ENCODE results near the gene NELL1. TPM values are rescaled to one million over a fixed set of nuclear protein-coding genes. Genes with fewer than 3 reads are reported as not detected.

Gene NELL1
- total RNA-seq, 1 experiment from 2014 or later = not detected

DNA sequence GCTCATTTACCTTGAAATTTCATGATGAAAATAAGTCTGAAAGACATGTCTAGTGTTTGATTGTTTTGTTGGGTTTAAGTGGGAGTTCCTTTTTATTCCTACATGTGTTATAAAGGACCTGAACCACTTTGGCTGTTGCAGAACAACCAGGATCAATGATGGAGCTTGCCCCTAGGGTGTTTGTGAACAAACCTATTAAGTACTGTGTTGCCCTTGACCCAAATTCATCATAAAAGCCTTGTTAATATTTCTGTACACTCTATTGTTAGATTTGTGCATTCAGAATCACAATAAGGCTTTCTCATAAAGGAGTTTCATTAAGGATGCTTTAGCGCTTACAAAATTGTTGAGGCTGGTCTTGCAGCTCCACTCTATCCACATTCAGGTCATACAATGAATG is 452.6 kb downstream of the NELL1 start:
- TF ChIP-seq, protein P1, sequence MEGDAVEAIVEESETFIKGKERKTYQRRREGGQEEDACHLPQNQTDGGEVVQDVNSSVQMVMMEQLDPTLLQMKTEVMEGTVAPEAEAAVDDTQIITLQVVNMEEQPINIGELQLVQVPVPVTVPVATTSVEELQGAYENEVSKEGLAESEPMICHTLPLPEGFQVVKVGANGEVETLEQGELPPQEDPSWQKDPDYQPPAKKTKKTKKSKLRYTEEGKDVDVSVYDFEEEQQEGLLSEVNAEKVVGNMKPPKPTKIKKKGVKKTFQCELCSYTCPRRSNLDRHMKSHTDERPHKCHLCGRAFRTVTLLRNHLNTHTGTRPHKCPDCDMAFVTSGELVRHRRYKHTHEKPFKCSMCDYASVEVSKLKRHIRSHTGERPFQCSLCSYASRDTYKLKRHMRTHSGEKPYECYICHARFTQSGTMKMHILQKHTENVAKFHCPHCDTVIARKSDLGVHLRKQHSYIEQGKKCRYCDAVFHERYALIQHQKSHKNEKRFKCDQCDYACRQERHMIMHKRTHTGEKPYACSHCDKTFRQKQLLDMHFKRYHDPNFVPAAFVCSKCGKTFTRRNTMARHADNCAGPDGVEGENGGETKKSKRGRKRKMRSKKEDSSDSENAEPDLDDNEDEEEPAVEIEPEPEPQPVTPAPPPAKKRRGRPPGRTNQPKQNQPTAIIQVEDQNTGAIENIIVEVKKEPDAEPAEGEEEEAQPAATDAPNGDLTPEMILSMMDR (IDR thresholded peaks at IDR 0.05; ENCODE audit: insufficient read depth in 1 of 2, low read depth in 1 of 2, low read length in 1 of 2, severe bottlenecking in 1 of 2, unreplicated experiment in 1 of 2) = no peak
- no peak for DNase-seq
- CTCF ChIA-PET = no interaction called here
- H3K36me3 Mint-ChIP-seq (ENCODE audit: insufficient read depth, unreplicated experiment) = no peaks in the 10 kb centered on the region
- no TSS peak for BruUV-seq (replicated peaks)
- no peaks in the 10 kb centered on the region; the same call in 1 of the 2 replicates for H3K9me3 ChIP-seq
- H3K27me3 ChIP-seq (replicated peaks; ENCODE audit: control insufficient read depth, insufficient read depth, low read length) = no peaks in the 10 kb centered on the region
- no peak overlapping the region for H3K4me3 ChIP-seq (ENCODE audit: low read depth, low read length)
- H3K36me3 ChIP-seq (ENCODE audit: control insufficient read depth, insufficient read depth, low read length) = no peaks in the 10 kb centered on the region
- H3K4me3 Mint-ChIP-seq (ENCODE audit: unreplicated experiment) = no peak overlapping the region
- intact Hi-C loops (cut with micrococcal nuclease; ENCODE audit: unreplicated experiment) = no loop called here
- H3K4me1 Mint-ChIP-seq (ENCODE audit: low read depth, unreplicated experiment) = no peaks in the 10 kb centered on the region
- no peaks in the 10 kb centered on the region for H3K27me3 Mint-ChIP-seq (ENCODE audit: insufficient read depth, unreplicated experiment)
- peaks cover 2% of the 10 kb centered on the region; the same call in 1 of the 2 replicates for H3K4me1 ChIP-seq
- POLR2A ChIA-PET = no interaction called here
- H3K9me3 Mint-ChIP-seq (ENCODE audit: unreplicated experiment) = no peaks in the 10 kb centered on the region
- H3K27ac Mint-ChIP-seq (ENCODE audit: unreplicated experiment) = no peak overlapping the region

DNA sequence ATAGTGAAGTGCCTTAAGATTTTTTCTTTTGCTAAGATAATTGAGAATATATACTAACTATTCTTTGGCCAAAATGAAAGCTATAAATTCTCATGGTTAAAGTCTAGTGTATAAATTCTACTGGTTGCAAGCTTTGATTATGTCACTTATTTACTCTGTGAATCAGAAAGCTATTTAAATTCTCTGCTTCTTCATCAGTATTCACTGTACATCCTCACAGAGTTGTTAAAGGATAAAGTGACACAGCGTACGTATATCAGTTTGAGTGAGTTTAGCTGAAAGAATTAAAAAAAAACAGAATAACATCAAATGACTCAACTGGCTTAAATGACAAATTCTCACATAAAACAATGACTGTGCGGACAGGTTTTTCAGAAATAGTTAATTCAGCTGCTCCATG is 453.1 kb downstream of the NELL1 start:
- no peaks in the 10 kb centered on the region for H3K4me1 Mint-ChIP-seq (ENCODE audit: low read depth, unreplicated experiment)
- H3K9me3 ChIP-seq = no peaks in the 10 kb centered on the region
- H3K9me3 Mint-ChIP-seq (ENCODE audit: unreplicated experiment) = no peaks in the 10 kb centered on the region
- H3K4me3 ChIP-seq (ENCODE audit: low read depth, low read length) = no peak overlapping the region
- no peaks in the 10 kb centered on the region for H3K36me3 Mint-ChIP-seq (ENCODE audit: insufficient read depth, unreplicated experiment)
- no TSS peak for BruUV-seq (replicated peaks)
- TF ChIP-seq, protein P1 (IDR thresholded peaks at IDR 0.05; ENCODE audit: insufficient read depth in 1 of 2, low read depth in 1 of 2, low read length in 1 of 2, severe bottlenecking in 1 of 2, unreplicated experiment in 1 of 2) = no peak
- DNase-seq = no peak
- CTCF ChIA-PET = no interaction called here
- POLR2A ChIA-PET = no interaction called here
- H3K36me3 ChIP-seq (ENCODE audit: control insufficient read depth, insufficient read depth, low read length) = no peaks in the 10 kb centered on the region
- no peaks in the 10 kb centered on the region; the same call in 1 of the 2 replicates for H3K4me1 ChIP-seq
- no peaks in the 10 kb centered on the region for H3K27me3 Mint-ChIP-seq (ENCODE audit: insufficient read depth, unreplicated experiment)
- intact Hi-C loops (cut with micrococcal nuclease; ENCODE audit: unreplicated experiment) = no loop called here
- H3K27me3 ChIP-seq (replicated peaks; ENCODE audit: control insufficient read depth, insufficient read depth, low read length) = no peaks in the 10 kb centered on the region
- H3K4me3 Mint-ChIP-seq (ENCODE audit: unreplicated experiment) = no peak overlapping the region
- H3K27ac Mint-ChIP-seq (ENCODE audit: unreplicated experiment) = no peak overlapping the region

DNA sequence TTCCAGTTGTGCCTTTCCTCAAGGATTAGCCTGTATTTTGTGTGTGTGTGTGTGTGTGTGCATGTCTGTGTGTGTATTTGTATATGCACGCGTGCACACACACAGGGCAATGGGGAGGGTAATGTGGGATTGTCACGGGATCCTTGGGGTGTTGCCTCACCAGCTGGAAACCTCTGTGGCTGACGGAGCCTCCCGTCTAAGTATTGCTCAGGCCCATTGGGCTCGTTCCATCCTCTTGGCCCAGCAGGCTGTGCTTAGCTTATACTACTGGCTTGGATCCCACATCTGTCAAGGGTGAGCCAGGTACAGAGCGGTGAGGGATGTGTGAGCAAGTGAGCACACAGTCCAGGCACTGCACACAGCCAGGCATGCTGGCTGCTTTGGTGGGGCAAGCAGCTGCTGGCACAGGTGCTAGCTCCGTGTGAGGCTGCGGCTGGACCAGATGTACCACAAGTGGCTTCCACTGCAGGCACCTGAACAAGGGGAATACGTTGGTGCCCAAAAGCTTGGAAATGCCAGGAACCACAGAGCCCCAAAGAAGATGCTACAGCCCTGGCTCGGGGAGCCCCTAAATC is 462.8 kb downstream of the NELL1 start:
- Histone ChIP-seq H3K36me3 (ENCODE audit: control insufficient read depth, insufficient read depth, low read length) (no peaks in the 10 kb centered on the region), H3K4me3 (ENCODE audit: low read depth, low read length) (no peak overlapping the region), H3K27me3 (replicated peaks; ENCODE audit: control insufficient read depth, insufficient read depth, low read length) (no peaks in the 10 kb centered on the region), H3K9me3 (no peaks in the 10 kb centered on the region), H3K4me1 (no peaks in the 10 kb centered on the region)
- Mint-ChIP-seq H3K27ac (ENCODE audit: unreplicated experiment) (no peak overlapping the region), H3K4me1 (ENCODE audit: low read depth, unreplicated experiment) (peaks cover 4% of the 10 kb centered on the region), H3K27me3 (ENCODE audit: insufficient read depth, unreplicated experiment) (peaks cover 4% of the 10 kb centered on the region), H3K36me3 (ENCODE audit: insufficient read depth, unreplicated experiment) (no peaks in the 10 kb centered on the region), H3K4me3 (ENCODE audit: unreplicated experiment) (no peak overlapping the region), H3K9me3 (ENCODE audit: unreplicated experiment) (no peaks in the 10 kb centered on the region)
- BruUV-seq (replicated peaks) = no TSS peak
- ChIA-PET CTCF (no interaction called here), POLR2A (no interaction called here)
- intact Hi-C loops (cut with micrococcal nuclease; ENCODE audit: unreplicated experiment) = no loop called here
- no peak for DNase-seq
- TF ChIP-seq, protein P1 (IDR thresholded peaks at IDR 0.05; ENCODE audit: insufficient read depth in 1 of 2, low read depth in 1 of 2, low read length in 1 of 2, severe bottlenecking in 1 of 2, unreplicated experiment in 1 of 2) = no peak

All from Caco-2 (cell line).